HG02870 (cell line): ENCODE measurements around the gene GALNTL6.
"Not testable (repeated sequence)": the region's sequence is repeated elsewhere in the genome, so short reads cannot be mapped to it uniquely, and the experiment has no call there.

Experiments used
- ATAC-seq: cut with Tn5 transposase; IDR thresholded peaks from one replicate; pipeline ENCODE4 v1.9.1; 2021; ENCODE audit warnings: mild to moderate bottlenecking, moderate library complexity; ENCODE audit not compliant: unreplicated experiment

Gene GALNTL6

DNA sequence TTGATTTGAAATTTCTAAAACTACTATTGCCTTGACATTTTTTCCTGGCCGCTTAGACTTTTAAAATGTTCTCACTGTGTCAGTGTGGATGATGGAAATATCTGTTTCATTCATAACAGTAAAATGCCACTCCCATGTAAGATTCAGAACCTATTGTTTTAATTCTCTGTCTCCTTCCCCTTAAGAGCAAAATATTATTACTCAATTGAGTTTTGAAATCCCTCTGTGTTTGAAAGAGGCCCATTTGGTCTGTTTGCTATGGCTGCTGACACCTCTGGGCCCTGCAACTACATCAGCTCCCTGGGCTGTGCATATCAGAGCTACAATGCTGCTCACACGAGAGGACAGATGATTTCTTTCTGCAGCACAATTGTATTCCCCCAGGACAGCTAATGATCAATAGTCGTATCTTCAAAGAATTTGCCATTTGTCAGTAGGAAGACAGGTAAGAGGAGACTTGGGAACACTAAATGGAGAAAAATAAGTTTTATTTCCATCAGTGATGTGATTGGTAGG, 967.4 kb downstream of the GALNTL6 start:
- ATAC-seq = no peak

- no peak for ATAC-seq
These were observed 972.4 kb downstream of the GALNTL6 start for GRCh38 chr4:172785613-172786012.

DNA sequence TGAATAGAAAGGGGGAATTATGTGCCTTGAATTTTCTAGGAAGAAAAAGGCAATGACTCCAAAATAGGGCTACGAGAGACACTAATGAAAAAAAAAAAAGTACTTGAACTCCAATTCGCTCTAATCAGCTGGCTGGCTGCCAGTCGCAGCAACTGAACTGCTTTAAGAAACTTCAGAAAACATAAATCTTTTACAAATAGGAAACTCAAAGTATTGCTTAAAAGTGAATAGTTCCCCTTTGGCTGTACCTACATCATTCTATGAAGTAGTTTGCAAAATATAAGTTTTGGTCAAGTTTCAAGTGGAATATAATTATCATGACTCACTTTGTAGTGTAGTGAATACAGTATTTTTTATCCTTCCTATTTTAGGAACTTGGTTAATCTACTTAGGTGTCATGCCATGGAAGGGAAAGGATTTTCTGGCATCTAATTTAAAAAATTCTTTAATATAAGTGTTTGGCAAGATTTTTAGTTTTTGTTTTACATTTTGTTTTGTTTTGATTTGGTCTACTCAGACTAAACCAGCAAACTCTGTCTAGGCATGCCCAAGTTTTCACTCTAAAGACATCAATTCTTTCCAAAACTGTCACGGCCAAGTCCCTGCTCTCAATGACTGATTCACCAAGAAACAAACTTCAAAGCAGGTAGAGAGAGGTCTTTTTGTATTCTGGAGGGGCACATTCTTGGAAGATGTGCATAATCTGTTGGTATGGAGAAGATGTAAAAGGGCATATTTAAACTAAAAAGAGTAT, 973.0 kb downstream of the GALNTL6 start:
- ATAC-seq = no peak

GRCh38 chr4:172787111-172787510, 973.9 kb downstream of the GALNTL6 start:
- ATAC-seq = no peak

DNA sequence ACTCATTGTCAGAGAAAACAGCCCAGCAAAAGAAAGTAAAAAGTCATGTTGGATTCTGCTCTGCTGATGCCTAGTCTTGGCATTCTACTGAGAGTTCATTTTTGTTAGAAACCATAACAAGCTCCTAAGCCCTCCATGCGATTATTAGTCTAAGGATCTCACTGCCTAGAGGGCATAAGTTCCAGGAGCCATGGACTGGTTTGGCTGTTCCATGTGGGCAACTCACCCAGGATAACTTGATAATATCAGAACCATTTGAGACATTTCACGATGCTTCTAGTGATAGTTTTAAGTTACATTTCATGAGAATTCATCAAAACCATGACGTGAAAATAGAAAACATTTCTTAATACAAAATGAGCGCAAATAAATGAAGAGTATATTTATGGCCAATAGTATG, 978.6 kb downstream of the GALNTL6 start:
- no peak for ATAC-seq

- no peak for ATAC-seq
These were observed 980.5 kb downstream of the GALNTL6 start for GRCh38 chr4:172793565-172794306.

- ATAC-seq = no peak
These were observed 981.1 kb downstream of the GALNTL6 start for GRCh38 chr4:172794307-172794703.

DNA sequence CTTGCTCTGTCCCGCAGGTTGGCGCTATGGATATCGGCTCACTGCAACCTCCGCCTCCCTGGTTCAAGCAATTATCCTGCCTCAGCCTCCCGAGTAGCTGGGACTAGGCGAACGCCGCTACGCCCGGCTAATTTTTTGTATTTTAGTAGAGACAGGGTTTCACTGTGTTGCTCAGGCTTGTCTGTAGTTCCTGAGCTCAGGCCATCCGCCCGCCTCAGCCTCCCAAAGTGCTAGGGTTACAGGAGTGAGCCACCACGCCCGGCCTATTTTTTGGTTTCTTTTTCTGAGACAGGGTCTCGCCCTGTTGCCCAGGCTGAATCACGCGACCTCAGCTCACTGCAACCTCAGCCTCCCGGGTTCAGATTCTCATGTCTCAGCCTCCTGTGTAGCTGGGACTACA, 984.1 kb downstream of the GALNTL6 start:
- not testable (repeated sequence) for ATAC-seq

GRCh38 chr4:172802032-172802431, 988.8 kb downstream of the GALNTL6 start:
- ATAC-seq = no peak

DNA sequence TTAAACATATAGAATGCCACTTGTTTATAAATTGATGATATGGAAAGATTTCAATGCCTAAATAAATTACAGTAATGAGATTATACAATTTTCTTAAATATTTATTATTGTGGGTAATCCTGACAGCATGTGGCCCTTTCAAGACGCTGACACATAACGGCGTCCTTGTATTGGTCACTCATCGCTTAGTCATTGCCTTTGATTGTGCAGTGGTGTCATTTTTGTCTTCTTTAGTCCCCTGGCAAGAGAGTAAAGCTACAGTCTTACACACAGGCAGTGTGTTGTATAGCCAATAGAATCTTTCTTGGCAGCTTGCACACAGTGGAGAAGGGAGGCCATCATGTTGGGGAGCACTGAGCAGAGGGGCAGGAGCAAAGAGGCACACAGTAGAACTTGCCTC, 993.6 kb downstream of the GALNTL6 start:
- no peak for ATAC-seq

- ATAC-seq = no peak
These were observed 995.0 kb downstream of the GALNTL6 start for GRCh38 chr4:172808196-172808595.

- ATAC-seq = no peak
These were observed 996.1 kb downstream of the GALNTL6 start for GRCh38 chr4:172809319-172809718.

GRCh38 chr4:172813359-172813923, 1000.2 kb downstream of the GALNTL6 start:
- ATAC-seq = peak; percentile 77

DNA sequence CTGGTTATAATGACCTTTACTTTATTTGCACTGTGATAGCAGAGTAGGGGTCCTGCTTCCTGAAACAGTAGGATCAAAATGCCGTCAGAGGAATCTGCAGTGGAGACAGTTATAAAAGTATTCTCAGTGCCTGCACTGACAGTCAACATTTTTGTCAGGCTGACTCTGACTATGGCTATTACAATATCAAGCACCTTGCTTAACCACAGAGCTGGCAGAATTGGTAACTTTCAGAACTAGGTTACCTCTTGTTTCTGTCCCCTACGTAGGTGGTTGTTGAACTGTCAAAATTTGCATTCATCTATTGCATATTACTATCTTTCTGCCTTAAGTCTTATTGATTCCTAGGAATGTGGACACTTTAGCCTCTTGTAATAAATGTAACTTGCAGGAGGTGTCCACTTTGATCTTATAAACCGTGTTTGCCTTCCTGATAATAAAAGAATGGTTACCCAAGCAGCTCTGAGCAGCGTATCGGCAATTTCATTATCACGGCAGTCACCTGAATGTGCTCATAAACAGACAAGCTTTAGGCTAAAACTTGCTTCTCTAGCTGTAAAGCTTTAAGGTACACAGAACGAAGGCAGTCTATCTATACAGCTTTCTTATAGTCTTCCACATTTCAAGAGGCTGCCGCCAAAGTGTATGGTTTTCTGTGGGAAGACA, 1002.4 kb downstream of the GALNTL6 start:
- ATAC-seq = no peak

DNA sequence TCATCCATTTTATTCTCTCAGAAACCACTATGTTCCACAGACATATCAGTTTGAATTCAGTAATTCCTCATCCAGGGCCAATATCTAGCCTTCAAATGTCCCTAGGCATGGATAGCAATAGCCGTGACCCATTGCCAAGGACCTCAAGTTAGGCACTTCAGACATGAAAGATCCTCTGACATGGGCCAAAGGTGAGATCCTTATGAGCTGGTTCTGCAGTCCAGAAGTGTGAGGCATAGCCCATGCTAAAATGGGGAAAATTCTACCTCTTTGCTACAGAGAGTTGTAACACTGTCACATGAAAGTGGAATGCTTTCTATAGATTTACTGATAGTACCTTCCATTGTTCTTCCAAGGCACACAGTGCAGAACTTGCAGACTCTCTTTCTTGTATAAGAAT, 1005.7 kb downstream of the GALNTL6 start:
- ATAC-seq = no peak

DNA sequence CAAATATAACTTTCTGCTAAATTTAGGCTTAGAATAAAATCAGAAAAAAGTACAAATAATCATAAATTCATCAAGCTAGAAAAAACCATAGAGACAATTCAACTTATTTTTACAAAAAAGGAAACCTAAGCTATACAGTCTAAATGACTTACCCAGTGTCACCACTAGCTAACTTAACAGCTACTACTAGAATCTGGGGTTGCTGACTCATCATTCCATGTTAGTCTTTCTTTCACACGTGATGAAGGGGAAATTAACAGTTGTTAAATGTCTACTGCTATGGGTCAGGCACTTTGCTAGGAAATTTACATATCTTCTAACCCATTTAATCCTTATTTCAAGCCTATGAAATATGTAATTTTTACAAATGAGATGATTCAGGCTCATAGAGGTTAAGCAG, 1006.1 kb downstream of the GALNTL6 start:
- no peak for ATAC-seq

- ATAC-seq = no peak
These were observed 1009.1 kb downstream of the GALNTL6 start for GRCh38 chr4:172822331-172822730.

DNA sequence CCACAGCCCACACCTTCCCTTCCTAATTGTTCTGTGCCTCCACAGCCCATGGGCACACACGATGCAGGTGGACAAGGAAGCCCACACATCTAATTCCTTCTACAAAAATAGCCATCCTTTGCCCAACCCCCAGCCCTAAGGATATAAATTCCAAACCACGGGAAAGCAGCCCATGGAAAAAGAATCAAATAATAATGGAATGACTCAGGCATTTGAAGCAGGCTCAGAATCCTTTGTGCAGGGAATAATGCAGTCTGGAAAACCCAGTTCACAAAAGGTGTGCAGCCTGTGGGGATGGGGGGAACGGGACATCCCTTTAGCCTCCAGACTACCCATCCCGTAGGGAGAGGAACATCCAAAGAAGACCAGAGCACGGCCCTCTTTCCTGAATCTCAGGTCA, 1013.1 kb downstream of the GALNTL6 start:
- ATAC-seq = no peak

DNA sequence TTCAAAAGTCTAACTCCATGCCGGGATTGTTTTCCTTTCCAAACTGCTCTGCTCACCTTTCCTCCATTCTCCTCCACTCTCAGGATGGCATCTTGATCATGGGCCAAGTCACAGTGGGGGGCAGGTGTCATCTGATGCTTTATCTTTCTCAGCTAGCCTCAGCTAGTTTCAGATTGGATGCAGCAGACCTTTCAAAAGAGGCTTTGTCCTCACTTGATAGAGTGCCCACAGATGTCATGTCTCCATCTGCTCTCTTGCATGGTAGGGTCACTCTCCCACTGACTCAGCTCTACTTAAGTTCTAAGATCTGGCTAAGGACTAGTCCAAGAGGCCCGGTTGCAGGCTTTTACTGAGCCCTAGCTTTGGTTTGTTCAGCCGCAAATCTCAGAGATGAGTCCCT, 1013.7 kb downstream of the GALNTL6 start:
- no peak for ATAC-seq

GRCh38 chr4:172830295-172830764, 1017.1 kb downstream of the GALNTL6 start:
- ATAC-seq = no peak

DNA sequence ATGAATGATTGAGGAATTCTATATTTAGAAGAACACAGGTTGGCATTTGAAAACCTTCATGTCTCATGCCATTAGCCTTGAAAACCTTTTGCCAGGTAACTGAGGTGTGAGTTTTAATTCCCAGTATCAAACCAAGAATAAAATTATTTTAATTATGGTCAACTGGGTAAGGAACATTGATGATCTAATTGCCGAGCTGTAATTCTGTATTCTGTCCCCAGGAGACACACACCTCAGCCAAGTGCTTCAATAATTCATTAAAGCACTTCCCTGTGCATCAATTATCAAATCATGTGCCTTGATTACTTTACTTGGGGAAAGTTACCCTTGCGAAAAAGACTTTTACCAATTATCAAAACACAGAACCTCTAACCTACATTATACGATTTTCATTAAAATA, 1023.5 kb downstream of the GALNTL6 start:
- ATAC-seq = no peak
